Large intestine (tissue), 3 donors: ENCODE results near the gene PAX5. TPM values are rescaled to one million over a fixed set of nuclear protein-coding genes. Genes with fewer than 3 reads are reported as not detected.

Experiments
- DNase-seq, 2 donors: peaks; one replicate each; pipeline versions ENCODE4 v3.0.0 to v3.0.0-alpha.2; 2013
- H3K27ac ChIP-seq: one replicate; pipeline ENCODE4 v1.5.1; 2013; ENCODE audit warnings: low read length
- H3K27me3 ChIP-seq: 2 replicates; pipeline ENCODE4 v1.6.1; 2013; ENCODE audit warnings: low read length; ENCODE audit not compliant: control insufficient read depth, insufficient read depth
- H3K36me3 ChIP-seq: 2 replicates; pipeline ENCODE4 v1.6.1; 2013; ENCODE audit warnings: low read length; ENCODE audit not compliant: control insufficient read depth, insufficient read depth
- H3K4me1 ChIP-seq: one replicate; pipeline ENCODE4 v1.6.1; 2013; ENCODE audit warnings: low read length; ENCODE audit not compliant: control insufficient read depth, insufficient read depth
- H3K4me3 ChIP-seq: one replicate; pipeline ENCODE4 v1.5.1; 2013; ENCODE audit warnings: low read length
- H3K9me3 ChIP-seq: one replicate; pipeline ENCODE4 v1.6.1; 2013; ENCODE audit warnings: mild to moderate bottlenecking, low read depth, low read length, moderate library complexity; ENCODE audit not compliant: control insufficient read depth
- WGBS: methylation state at CpG from one replicate; pipeline ENCODE4 v1.1.5; 2013; ENCODE audit warnings: low lambda C conversion rate; ENCODE audit not compliant: insufficient coverage; 5-methylcytosine and 5-hydroxymethylcytosine counted together
- polyA plus RNA-seq: library from polyadenylated mRNA; unstranded; fragments of 120-200 nt; gene quantifications from one replicate; pipeline ENCODE4 v1.2.1, GENCODE V29; 2013

The PAX5 gene
- polyA plus RNA-seq, 1 donor: 0.06 TPM

- Histone ChIP-seq H3K36me3 (no peaks in the 10 kb centered on the region), H3K27ac (no peak overlapping the region), H3K4me3 (no peak overlapping the region), H3K4me1 (no peaks in the 10 kb centered on the region), H3K27me3 (peaks cover 29% of the 10 kb centered on the region), H3K9me3 (no peaks in the 10 kb centered on the region)
- no CpG with 5 or more reads among the region's 5 CpGs for WGBS
- DNase-seq: no peak
These were observed 210.1 kb downstream of the PAX5 start for GRCh38 chr9:36823934-36824333.

- Histone ChIP-seq H3K36me3 (no peaks in the 10 kb centered on the region), H3K27me3 (peaks cover 34% of the 10 kb centered on the region), H3K9me3 (no peaks in the 10 kb centered on the region), H3K4me1 (no peaks in the 10 kb centered on the region), H3K4me3 (no peak overlapping the region), H3K27ac (no peak overlapping the region)
- DNase-seq: no peak
- no CpG with 5 or more reads among the region's 6 CpGs for WGBS
These were observed 210.6 kb downstream of the PAX5 start for GRCh38 chr9:36823466-36823865.

GRCh38 chr9:36822201-36822600 is 211.9 kb downstream of the PAX5 start:
- Histone ChIP-seq H3K4me1 (no peaks in the 10 kb centered on the region), H3K27me3 (peaks cover 46% of the 10 kb centered on the region), H3K27ac (no peak overlapping the region), H3K4me3 (no peak overlapping the region), H3K9me3 (peaks cover 2% of the 10 kb centered on the region), H3K36me3 (no peaks in the 10 kb centered on the region)
- no peak for DNase-seq
- 92% methylated on average over 2 of the region's 6 CpGs for WGBS

GRCh38 chr9:36820392-36820861 is 213.6 kb downstream of the PAX5 start:
- no CpG with 5 or more reads among the region's 21 CpGs for WGBS
- Histone ChIP-seq H3K27me3 (peaks cover 56% of the 10 kb centered on the region), H3K27ac (no peak overlapping the region), H3K36me3 (no peaks in the 10 kb centered on the region), H3K9me3 (peaks cover 2% of the 10 kb centered on the region), H3K4me3 (no peak overlapping the region), H3K4me1 (peaks cover 6% of the 10 kb centered on the region)
- DNase-seq: no peak

GRCh38 chr9:36818965-36819870 is 214.8 kb downstream of the PAX5 start:
- H3K4me3 ChIP-seq: no peak overlapping the region
- peaks cover 2% of the 10 kb centered on the region for H3K9me3 ChIP-seq
- H3K4me1 ChIP-seq: peaks cover 6% of the 10 kb centered on the region
- no peaks in the 10 kb centered on the region for H3K36me3 ChIP-seq
- no peak overlapping the region for H3K27ac ChIP-seq
- peak; percentile 27 to 33 for DNase-seq
- WGBS: no CpG with 5 or more reads among the region's 35 CpGs
- H3K27me3 ChIP-seq: peaks cover 56% of the 10 kb centered on the region

GRCh38 chr9:36818242-36818938 is 215.7 kb downstream of the PAX5 start:
- Histone ChIP-seq H3K27ac (no peak overlapping the region), H3K36me3 (no peaks in the 10 kb centered on the region), H3K4me1 (peaks cover 6% of the 10 kb centered on the region), H3K27me3 (peaks cover 56% of the 10 kb centered on the region), H3K4me3 (no peak overlapping the region), H3K9me3 (peaks cover 2% of the 10 kb centered on the region)
- DNase-seq: peak; percentile 8 to 22
- 19% methylated on average over 3 of the region's 32 CpGs for WGBS

GRCh38 chr9:36817160-36817834 is 216.8 kb downstream of the PAX5 start:
- H3K36me3 ChIP-seq: no peaks in the 10 kb centered on the region
- H3K9me3 ChIP-seq: peaks cover 2% of the 10 kb centered on the region
- peaks cover 6% of the 10 kb centered on the region for H3K4me1 ChIP-seq
- peaks cover 53% of the 10 kb centered on the region for H3K27me3 ChIP-seq
- DNase-seq: no peak
- 86% methylated on average over 1 of the region's 4 CpGs for WGBS
- H3K27ac ChIP-seq: no peak overlapping the region
- no peak overlapping the region for H3K4me3 ChIP-seq

GRCh38 chr9:36816371-36816770 is 217.7 kb downstream of the PAX5 start:
- H3K4me3 ChIP-seq: no peak overlapping the region
- H3K27ac ChIP-seq: no peak overlapping the region
- H3K36me3 ChIP-seq: no peaks in the 10 kb centered on the region
- DNase-seq: no peak
- H3K9me3 ChIP-seq: peaks cover 2% of the 10 kb centered on the region
- WGBS: no CpG with 5 or more reads among the region's 3 CpGs
- H3K27me3 ChIP-seq: peaks cover 56% of the 10 kb centered on the region
- H3K4me1 ChIP-seq: peaks cover 6% of the 10 kb centered on the region

GRCh38 chr9:36815566-36816348 is 218.3 kb downstream of the PAX5 start:
- WGBS: no CpG with 5 or more reads among the region's 7 CpGs
- H3K27ac ChIP-seq: no peak overlapping the region
- peak; percentile 65 to 82 for DNase-seq
- H3K9me3 ChIP-seq: peaks cover 2% of the 10 kb centered on the region
- H3K4me1 ChIP-seq: peaks cover 6% of the 10 kb centered on the region
- H3K36me3 ChIP-seq: no peaks in the 10 kb centered on the region
- no peak overlapping the region for H3K4me3 ChIP-seq
- peaks cover 52% of the 10 kb centered on the region for H3K27me3 ChIP-seq
